WTC11 (cell line): ENCODE measurements around the gene DTNB. TPM values are rescaled to one million over a fixed set of nuclear protein-coding genes. Genes with fewer than 3 reads are reported as not detected.

Experiments
- ATAC-seq: fragments of 200-7000 bp; cut with Tn5 transposase; 2 replicates; pipeline ENCODE4 v1.10.0; 2021; ENCODE audit warnings: mild to moderate bottlenecking, moderate library complexity
- CTCF ChIA-PET: fragments of 300-600 bp; sonication (Branson Sonifier 250); formaldehyde crosslinking; loops from one replicate; lab custom pipeline; 2021; ENCODE audit warnings: antibody characterized with exemption; lab: Charles Lee
- POLR2A ChIA-PET: fragments of 350-600 bp; sonication (Branson Sonifier 250); formaldehyde crosslinking; loops from one replicate; lab custom pipeline; 2021; ENCODE audit warnings: antibody characterized with exemption; lab: Charles Lee
- DNase-seq: peaks from one replicate; pipeline ENCODE4 v3.0.0; 2021; ENCODE audit warnings: low spot score
- H3K27ac Mint-ChIP-seq: 2 replicates; pipeline ENCODE4 v1.8.0; 2021; ENCODE audit warnings: mixed read lengths
- H3K27me3 Mint-ChIP-seq: 2 replicates; pipeline ENCODE4 v1.8.0; 2021; ENCODE audit warnings: low read depth, mild to moderate bottlenecking, moderate library complexity, mixed read lengths
- H3K36me3 Mint-ChIP-seq: 2 replicates; pipeline ENCODE4 v1.8.0; 2021; ENCODE audit warnings: mixed read lengths
- H3K4me1 Mint-ChIP-seq: 2 replicates; pipeline ENCODE4 v1.8.0; 2022; ENCODE audit warnings: mixed read lengths
- H3K4me3 Mint-ChIP-seq: 2 replicates; pipeline ENCODE4 v1.8.0; 2021; ENCODE audit warnings: mild to moderate bottlenecking, moderate library complexity, mixed read lengths
- H3K9me3 Mint-ChIP-seq: 2 replicates; pipeline ENCODE4 v1.8.0; 2021; ENCODE audit warnings: mixed read lengths
- ESRRA ChIP-seq: sonication (generic); formaldehyde crosslinking; IDR thresholded peaks from 2 replicates; pipeline ENCODE4 v1.8.1; 2022; ENCODE audit warnings: mild to moderate bottlenecking, missing genetic modification reagents, borderline replicate concordance
- FOXJ3 ChIP-seq: sonication (generic); formaldehyde crosslinking; IDR thresholded peaks from 2 replicates; pipeline ENCODE4 v1.9.0; 2021; ENCODE audit warnings: missing genetic modification reagents, mild to moderate bottlenecking, borderline replicate concordance
- GABPB1 ChIP-seq: sonication (generic); formaldehyde crosslinking; IDR thresholded peaks from 2 replicates; pipeline ENCODE4 v1.8.1; 2023; ENCODE audit warnings: mild to moderate bottlenecking, missing genetic modification reagents
- GTF2I ChIP-seq: fragments of 250-450 bp; sonication (Bioruptor Pico); conservative IDR thresholded peaks from 2 replicates; pipeline ENCODE4 v1.4.0; 2021; ENCODE audit warnings: mild to moderate bottlenecking
- IRF2 ChIP-seq: sonication (generic); formaldehyde crosslinking; IDR thresholded peaks from 2 replicates; pipeline ENCODE4 v1.8.0; 2022; ENCODE audit warnings: low read depth, missing genetic modification reagents, borderline replicate concordance
- JAZF1 ChIP-seq: fragments of 250-450 bp; sonication (Bioruptor Pico); IDR thresholded peaks from 2 replicates; pipeline ENCODE4 v1.9.0; 2021; ENCODE audit warnings: moderate library complexity, mild to moderate bottlenecking, inconsistent platforms
- KAT7 ChIP-seq: sonication (generic); formaldehyde crosslinking; IDR thresholded peaks from 2 replicates; pipeline ENCODE4 v1.8.1; 2023; ENCODE audit warnings: missing genetic modification reagents, mild to moderate bottlenecking, borderline replicate concordance
- MYBL2 ChIP-seq: sonication (generic); formaldehyde crosslinking; IDR thresholded peaks from 2 replicates; pipeline ENCODE4 v1.8.1; 2023; ENCODE audit warnings: mild to moderate bottlenecking, moderate library complexity, missing genetic modification reagents
- NFE2L1 ChIP-seq: sonication (generic); formaldehyde crosslinking; IDR thresholded peaks from 2 replicates; pipeline ENCODE4 v1.8.1; 2023; ENCODE audit warnings: missing genetic modification reagents
- RORB ChIP-seq: fragments of 250-450 bp; sonication (Bioruptor Pico); IDR thresholded peaks from 2 replicates; pipeline ENCODE4 v1.9.0; 2021; ENCODE audit warnings: mild to moderate bottlenecking
- SMAD4 ChIP-seq: sonication (generic); formaldehyde crosslinking; IDR thresholded peaks from 2 replicates; pipeline ENCODE4 v1.8.0; 2022; ENCODE audit warnings: mild to moderate bottlenecking, missing genetic modification reagents
- SOX15 ChIP-seq: fragments of 250-450 bp; sonication (Bioruptor Pico); IDR thresholded peaks from 2 replicates; pipeline ENCODE4 v1.9.0; 2021; ENCODE audit warnings: mild to moderate bottlenecking
- ZNF219 ChIP-seq: sonication (generic); formaldehyde crosslinking; IDR thresholded peaks from 2 replicates; pipeline ENCODE4 v1.8.0; 2023; ENCODE audit warnings: missing genetic modification reagents, mild to moderate bottlenecking, borderline replicate concordance
- ZNF263 ChIP-seq: sonication (generic); formaldehyde crosslinking; IDR thresholded peaks from 2 replicates; pipeline ENCODE4 v1.8.1; 2022; ENCODE audit warnings: low read depth, mild to moderate bottlenecking, moderate library complexity, missing genetic modification reagents
- total RNA-seq: library from RNA; stranded (reverse); gene quantifications from 3 replicates; pipeline ENCODE4 v1.2.3, GENCODE V29; 2021
- TF ChIP-seq, protein P1 (sequence below): sonication (generic); formaldehyde crosslinking; IDR thresholded peaks from 2 replicates; pipeline ENCODE4 v1.8.1; 2022; ENCODE audit warnings: mild to moderate bottlenecking, missing genetic modification reagents, moderate library complexity, borderline replicate concordance
- TF ChIP-seq, protein P2 (sequence below): sonication (generic); formaldehyde crosslinking; IDR thresholded peaks from 2 replicates; pipeline ENCODE4 v1.8.0; 2022; ENCODE audit warnings: mild to moderate bottlenecking, missing genetic modification reagents
- TF ChIP-seq, protein P3 (sequence below): sonication (generic); formaldehyde crosslinking; IDR thresholded peaks from 2 replicates; pipeline ENCODE4 v1.8.0; 2022; ENCODE audit warnings: mild to moderate bottlenecking, missing genetic modification reagents
- TF ChIP-seq, protein P4 (sequence below): sonication (generic); formaldehyde crosslinking; IDR thresholded peaks from 2 replicates; pipeline ENCODE4 v1.8.0; 2022; ENCODE audit warnings: missing genetic modification reagents
- TF ChIP-seq, protein P5 (sequence below): sonication (generic); formaldehyde crosslinking; IDR thresholded peaks from 2 replicates; pipeline ENCODE4 v1.8.0; 2023; ENCODE audit warnings: mild to moderate bottlenecking, missing genetic modification reagents

The DTNB gene
- total RNA-seq, 1 experiment from 2014 or later, result 39.9 TPM

DNA sequence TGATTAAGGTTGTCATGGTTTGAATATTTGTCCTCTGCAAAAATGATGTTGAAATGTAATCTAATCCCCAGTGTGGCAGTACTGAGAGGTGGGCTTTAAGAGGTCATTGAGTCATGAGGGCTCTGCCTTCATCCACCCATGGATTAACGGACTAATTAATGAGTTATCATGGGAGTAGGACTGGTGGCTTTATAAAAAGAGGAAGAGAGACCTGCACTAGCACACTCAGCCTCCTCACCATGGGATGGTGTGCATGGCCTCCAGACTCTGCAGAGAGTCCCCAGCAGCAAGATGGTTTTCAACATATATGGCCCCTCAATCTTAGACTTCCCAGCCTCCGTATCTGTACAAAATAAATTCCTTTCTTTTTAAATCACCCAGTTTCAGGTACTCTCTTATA is 41.0 kb downstream of the DTNB start:
- DNase-seq (no peak), ATAC-seq (no peak)
- H3K27ac Mint-ChIP-seq, result no peak overlapping the region
- H3K4me3 Mint-ChIP-seq, result no peak overlapping the region
- H3K27me3 Mint-ChIP-seq, result no peaks in the 10 kb centered on the region
- peaks cover 4% of the 10 kb centered on the region; the same call in 1 of the 2 replicates for H3K4me1 Mint-ChIP-seq
- peaks cover 30% of the 10 kb centered on the region for H3K36me3 Mint-ChIP-seq
- H3K9me3 Mint-ChIP-seq, result peaks cover 7% of the 10 kb centered on the region
- POLR2A ChIA-PET, result no interaction called here
- TF ChIP-seq, protein P1, sequence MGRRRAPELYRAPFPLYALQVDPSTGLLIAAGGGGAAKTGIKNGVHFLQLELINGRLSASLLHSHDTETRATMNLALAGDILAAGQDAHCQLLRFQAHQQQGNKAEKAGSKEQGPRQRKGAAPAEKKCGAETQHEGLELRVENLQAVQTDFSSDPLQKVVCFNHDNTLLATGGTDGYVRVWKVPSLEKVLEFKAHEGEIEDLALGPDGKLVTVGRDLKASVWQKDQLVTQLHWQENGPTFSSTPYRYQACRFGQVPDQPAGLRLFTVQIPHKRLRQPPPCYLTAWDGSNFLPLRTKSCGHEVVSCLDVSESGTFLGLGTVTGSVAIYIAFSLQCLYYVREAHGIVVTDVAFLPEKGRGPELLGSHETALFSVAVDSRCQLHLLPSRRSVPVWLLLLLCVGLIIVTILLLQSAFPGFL, result no peak
- TF ChIP-seq SOX15 (no peak), RORB (CRISPR knock-in tag) (no peak), ESRRA (CRISPR knock-in tag) (no peak), IRF2 (CRISPR knock-in tag) (no peak), GTF2I (CRISPR knock-in tag) (no peak), GABPB1 (CRISPR knock-in tag) (no peak), ZNF263 (CRISPR knock-in tag) (no peak), JAZF1 (CRISPR knock-in tag) (no peak), SMAD4 (no peak), NFE2L1 (CRISPR knock-in tag) (no peak), ZNF219 (CRISPR knock-in tag) (no peak), MYBL2 (CRISPR knock-in tag) (no peak), KAT7 (no peak), FOXJ3 (CRISPR knock-in tag) (no peak)
- TF ChIP-seq, protein P2, sequence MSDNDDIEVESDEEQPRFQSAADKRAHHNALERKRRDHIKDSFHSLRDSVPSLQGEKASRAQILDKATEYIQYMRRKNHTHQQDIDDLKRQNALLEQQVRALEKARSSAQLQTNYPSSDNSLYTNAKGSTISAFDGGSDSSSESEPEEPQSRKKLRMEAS (CRISPR knock-in tag), result no peak
- TF ChIP-seq, protein P3, sequence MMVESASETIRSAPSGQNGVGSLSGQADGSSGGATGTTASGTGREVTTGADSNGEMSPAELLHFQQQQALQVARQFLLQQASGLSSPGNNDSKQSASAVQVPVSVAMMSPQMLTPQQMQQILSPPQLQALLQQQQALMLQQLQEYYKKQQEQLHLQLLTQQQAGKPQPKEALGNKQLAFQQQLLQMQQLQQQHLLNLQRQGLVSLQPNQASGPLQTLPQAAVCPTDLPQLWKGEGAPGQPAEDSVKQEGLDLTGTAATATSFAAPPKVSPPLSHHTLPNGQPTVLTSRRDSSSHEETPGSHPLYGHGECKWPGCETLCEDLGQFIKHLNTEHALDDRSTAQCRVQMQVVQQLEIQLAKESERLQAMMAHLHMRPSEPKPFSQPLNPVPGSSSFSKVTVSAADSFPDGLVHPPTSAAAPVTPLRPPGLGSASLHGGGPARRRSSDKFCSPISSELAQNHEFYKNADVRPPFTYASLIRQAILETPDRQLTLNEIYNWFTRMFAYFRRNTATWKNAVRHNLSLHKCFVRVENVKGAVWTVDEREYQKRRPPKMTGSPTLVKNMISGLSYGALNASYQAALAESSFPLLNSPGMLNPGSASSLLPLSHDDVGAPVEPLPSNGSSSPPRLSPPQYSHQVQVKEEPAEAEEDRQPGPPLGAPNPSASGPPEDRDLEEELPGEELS, result no peak
- TF ChIP-seq, protein P4, sequence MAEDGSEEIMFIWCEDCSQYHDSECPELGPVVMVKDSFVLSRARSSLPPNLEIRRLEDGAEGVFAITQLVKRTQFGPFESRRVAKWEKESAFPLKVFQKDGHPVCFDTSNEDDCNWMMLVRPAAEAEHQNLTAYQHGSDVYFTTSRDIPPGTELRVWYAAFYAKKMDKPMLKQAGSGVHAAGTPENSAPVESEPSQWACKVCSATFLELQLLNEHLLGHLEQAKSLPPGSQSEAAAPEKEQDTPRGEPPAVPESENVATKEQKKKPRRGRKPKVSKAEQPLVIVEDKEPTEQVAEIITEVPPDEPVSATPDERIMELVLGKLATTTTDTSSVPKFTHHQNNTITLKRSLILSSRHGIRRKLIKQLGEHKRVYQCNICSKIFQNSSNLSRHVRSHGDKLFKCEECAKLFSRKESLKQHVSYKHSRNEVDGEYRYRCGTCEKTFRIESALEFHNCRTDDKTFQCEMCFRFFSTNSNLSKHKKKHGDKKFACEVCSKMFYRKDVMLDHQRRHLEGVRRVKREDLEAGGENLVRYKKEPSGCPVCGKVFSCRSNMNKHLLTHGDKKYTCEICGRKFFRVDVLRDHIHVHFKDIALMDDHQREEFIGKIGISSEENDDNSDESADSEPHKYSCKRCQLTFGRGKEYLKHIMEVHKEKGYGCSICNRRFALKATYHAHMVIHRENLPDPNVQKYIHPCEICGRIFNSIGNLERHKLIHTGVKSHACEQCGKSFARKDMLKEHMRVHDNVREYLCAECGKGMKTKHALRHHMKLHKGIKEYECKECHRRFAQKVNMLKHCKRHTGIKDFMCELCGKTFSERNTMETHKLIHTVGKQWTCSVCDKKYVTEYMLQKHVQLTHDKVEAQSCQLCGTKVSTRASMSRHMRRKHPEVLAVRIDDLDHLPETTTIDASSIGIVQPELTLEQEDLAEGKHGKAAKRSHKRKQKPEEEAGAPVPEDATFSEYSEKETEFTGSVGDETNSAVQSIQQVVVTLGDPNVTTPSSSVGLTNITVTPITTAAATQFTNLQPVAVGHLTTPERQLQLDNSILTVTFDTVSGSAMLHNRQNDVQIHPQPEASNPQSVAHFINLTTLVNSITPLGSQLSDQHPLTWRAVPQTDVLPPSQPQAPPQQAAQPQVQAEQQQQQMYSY (CRISPR knock-in tag), result no peak
- TF ChIP-seq, protein P5, sequence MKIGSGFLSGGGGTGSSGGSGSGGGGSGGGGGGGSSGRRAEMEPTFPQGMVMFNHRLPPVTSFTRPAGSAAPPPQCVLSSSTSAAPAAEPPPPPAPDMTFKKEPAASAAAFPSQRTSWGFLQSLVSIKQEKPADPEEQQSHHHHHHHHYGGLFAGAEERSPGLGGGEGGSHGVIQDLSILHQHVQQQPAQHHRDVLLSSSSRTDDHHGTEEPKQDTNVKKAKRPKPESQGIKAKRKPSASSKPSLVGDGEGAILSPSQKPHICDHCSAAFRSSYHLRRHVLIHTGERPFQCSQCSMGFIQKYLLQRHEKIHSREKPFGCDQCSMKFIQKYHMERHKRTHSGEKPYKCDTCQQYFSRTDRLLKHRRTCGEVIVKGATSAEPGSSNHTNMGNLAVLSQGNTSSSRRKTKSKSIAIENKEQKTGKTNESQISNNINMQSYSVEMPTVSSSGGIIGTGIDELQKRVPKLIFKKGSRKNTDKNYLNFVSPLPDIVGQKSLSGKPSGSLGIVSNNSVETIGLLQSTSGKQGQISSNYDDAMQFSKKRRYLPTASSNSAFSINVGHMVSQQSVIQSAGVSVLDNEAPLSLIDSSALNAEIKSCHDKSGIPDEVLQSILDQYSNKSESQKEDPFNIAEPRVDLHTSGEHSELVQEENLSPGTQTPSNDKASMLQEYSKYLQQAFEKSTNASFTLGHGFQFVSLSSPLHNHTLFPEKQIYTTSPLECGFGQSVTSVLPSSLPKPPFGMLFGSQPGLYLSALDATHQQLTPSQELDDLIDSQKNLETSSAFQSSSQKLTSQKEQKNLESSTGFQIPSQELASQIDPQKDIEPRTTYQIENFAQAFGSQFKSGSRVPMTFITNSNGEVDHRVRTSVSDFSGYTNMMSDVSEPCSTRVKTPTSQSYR, result no peak
- TF ChIP-seq, all 79 proteins: peak for 0
- CTCF ChIA-PET, result no interaction called here
